Stimulated activated CD4-positive, alpha-beta T cell treated with anti-CD3 and anti-CD28 coated beads, Interleukin-2, amount 100 ng/mL, for 24 hours (primary cell): Measurements from ENCODE around the gene B4GALT7.
"Not testable (repeated sequence)": the region's sequence is repeated elsewhere in the genome, so short reads cannot be mapped to it uniquely, and the experiment has no call there.

Experiments
- DNase-seq, 2 donors: peaks; one replicate each; pipeline ENCODE4 v3.0.0-alpha.2; 2020

Gene B4GALT7

DNA sequence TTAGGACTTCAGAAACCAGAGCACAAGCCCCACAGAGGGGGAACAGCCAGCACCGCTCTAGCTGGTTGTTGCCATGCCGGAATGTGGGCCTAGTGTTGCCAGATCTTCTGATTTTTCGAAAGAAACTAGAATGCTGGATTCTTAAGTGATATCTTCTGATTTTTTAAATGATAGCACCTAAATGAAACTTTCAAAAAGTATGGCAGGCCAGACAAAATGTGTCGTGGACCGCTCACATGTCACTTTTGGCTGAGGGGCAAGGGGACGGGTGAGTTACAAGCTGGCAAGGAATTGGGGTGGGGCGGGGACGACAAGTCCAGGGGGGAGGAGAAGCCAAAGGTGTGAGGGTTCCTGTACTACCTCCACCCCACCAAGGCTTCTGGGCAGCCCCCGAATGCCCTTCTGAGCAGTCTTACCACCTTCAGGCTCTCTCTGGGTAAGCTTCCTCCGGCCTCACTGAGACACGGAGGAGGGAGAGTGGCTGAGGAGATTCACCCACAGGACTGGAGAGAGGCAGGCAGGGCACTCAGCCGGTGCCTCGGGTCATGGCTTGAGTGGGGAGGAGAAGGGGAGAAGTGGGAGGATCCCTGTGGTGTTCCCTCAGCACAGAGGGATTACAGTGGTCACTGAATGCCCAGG lies 10.3 kb downstream of the B4GALT7 start:
- DNase-seq, result no peak

DNA sequence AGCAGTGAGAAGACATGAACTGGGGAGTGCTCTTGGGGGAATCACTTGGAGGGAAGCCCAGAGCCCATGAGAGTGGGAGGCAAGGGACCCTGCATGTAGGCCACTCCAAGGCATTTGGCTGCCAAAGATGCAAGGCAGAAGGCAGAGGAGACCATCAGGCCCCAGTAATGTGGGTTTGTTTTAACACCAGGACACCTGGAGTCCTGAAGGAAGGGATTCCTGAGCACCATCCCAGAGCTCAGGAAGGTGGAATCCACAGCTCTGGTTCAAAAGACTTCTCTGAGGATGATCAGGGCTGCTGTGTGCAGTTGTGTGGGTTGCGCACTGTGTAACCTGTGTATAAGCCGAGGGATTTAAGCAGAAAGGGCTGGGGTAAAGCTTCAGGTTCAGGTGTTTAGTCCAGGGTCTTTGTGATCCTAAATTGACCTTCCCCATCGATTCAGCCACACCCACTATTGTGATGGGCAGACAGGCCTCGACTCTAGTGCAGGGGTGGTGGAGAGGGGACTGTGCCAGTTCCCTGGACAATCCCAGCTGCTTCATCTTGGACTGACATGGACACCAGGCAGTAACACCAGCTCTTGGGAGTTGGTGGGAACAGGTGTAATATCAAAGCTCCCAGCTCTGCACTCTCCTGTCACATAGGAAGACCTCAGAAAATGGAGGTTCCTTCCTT lies 11.0 kb downstream of the B4GALT7 start:
- no peak for DNase-seq

DNA sequence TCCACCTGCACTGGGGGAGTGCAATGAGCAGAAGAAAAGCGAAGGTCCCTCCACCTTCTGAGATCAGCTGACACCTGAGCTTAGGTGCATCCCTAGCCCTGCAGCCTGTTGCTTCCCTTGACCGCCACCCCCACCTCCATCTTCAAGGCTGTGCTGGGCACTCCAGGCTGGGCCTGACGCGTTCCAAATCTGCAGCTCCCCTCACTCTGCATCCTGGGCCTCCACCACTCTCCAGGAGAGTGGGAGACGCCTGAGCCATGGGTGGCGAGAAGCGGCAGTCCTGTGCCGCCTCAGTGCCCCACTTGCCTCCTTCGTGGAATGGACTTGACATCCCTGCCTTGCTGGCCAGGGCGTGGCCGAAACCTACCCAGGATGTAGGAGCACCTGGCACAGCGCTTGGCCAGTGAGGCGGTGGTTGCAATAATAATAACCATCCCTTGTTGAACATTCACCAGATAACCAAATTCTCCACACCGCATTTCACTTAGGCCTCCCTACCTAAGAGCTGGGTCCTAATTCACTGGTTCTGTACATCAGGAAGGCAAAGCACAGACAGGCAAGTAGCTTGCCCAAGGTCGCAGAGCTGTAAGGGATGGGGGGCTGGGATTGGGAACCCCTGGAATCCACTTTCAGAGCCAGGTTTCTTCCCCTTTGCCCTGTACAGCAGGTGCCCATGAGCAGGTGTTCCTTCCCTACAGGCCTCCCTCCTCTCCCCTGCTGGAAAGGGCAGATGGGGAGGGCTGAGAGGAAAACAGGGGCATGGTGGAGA lies 11.7 kb downstream of the B4GALT7 start:
- DNase-seq, result no peak

DNA sequence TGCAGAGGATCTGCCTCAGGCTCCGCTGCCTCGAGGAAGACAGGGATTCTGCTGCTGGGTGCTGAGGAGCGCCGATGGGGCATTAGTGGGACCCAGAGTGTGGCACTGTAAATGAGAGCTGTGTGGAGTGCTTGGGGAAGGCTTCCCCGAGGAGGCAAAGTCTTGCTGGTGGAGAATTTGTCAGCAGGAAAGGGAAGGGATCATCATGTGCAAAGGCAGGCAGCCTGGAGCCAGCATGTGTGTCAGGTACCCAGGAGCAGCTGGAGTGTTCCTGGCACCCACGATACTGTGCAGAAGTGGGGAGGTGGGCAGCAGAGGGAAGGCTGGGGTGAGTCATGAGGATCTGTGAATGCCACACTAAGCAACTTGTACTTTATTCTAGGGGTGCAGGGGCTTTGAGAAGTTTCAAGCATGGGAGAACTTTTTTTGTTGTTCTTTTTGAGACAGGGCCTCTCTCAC lies 12.3 kb downstream of the B4GALT7 start:
- no peak for DNase-seq

DNA sequence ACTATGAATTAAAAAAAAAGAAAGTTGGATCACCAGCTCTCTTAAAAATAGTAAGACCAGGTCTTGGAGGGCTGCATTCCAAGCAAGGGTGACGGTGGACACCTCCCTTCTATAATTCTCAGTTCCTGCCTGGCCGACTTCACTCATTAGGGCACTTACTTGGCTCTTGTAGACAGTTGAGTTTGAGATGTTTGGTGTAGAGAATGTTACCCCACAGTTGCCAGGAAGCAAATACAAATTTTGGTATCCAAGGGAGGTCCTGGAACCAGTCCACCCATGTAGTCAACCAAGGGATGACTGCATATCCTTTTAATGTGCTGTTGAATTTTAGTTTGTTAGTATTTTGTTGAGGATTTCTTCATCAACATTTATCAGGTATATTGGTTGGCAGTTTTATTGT lies 20.6 kb downstream of the B4GALT7 start:
- DNase-seq, result no peak

DNA sequence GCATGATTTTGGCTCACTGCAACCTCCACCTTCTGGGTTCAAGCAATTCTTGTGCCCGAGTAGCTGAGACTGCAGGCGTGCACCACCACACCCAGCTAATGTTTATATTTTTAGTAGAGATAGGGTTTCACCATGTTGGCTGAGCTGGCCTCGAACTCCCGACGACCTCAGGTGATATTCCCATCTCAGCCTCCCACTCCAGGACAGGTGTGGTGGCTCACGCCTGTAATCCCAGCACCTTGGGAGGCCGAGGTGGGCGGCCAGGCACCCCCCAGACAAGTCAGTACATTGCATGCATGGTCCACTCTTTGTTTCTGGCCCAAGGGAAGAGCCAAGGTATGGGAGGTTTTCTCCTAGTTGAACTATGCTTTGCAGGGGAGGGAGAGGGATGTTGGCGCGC lies 24.2 kb downstream of the B4GALT7 start:
- DNase-seq, result not testable (repeated sequence)

DNA sequence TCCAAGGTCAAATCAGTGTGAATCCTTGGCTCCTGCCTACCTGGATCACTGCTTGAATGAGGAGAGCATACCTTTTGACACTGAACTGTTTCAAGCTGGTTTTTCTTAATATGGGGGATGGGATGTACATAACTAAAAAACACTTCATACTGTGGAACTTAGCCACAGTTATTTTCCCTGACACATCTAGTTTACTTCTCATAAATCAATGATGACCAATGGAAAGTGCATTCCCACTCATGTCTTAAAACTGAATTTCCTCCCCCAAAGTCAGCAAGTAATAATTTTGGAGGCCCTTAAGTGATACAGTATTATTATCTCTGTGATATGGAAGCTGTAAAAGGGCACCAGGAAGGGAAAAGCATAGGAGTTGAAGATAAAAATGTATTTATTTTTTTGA lies 30.3 kb downstream of the B4GALT7 start:
- not testable (repeated sequence) for DNase-seq

DNA sequence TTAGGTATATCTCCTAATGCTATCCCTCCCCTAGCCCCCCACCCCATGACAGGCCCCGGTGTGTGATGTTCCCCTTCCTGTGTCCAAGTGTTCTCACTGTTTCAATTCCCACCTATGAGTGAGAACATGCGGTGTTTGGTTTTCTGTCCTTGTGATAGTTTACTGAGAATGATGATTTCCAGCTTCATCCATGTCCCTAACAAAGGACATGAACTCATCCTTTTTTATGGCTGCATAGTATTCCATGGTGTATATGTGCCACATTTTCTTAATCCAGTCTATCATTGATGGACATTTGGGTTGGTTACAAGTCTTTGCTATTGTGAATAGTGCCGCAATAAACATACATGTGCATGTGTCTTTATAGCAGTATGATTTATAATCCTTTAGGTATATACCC lies 35.0 kb downstream of the B4GALT7 start:
- DNase-seq, result not testable (repeated sequence)

DNA sequence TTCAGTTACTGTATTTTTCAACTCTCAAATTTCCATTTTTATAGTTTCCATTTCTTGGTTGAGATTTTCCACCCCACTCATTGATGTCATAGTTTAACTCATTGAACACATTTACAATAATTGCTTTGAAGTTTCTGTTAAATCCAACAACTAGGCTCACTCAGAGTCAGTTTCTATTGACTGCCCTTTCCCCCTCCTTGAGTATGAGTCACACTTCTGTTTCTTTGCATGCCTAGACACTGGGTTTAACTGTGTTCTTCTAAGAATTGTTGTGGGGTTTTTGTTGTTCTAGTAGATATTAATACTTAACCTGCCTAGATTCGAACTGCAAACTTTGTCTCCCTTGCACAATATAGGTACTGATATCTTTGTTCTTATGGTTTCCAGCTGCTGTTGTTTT lies 45.5 kb downstream of the B4GALT7 start:
- DNase-seq, result not testable (repeated sequence)

DNA sequence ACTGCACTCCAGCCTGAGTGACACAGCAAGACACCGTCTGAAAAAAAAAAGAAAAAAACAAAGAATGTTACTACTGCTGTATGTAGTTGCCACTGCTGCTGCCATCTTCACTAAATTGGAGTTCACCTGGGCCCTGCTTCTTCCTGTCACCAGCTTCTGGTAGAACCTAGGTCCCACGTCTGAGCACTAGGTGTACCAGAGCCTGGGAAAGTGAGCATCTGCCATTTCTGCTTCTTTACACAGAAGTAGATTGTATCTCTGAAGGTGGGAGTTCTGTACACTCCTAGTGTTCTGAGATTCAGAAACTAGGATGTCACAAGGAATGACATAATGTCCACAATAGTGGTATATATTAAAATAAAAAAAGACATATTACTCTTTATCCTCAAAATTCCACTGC lies 51.3 kb downstream of the B4GALT7 start:
- DNase-seq, result not testable (repeated sequence)

DNA sequence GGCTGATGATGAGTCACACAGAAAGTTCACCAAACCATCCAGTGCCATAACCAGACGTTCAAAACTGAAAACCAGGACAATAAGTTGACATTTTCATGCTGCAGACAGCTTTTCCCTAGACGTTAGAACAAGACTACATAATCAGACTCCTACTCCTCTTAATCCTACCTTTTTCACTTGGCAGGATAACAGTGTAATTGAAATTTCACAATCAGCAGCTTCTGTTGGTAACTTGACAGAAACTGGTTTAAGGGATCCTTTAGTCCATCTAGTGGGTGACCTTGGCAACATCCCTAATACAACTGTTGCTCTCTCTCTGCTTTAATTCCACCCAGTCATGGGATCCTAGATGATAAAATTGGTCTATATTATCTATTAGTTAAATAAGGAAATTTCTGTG lies 57.9 kb downstream of the B4GALT7 start:
- not testable (repeated sequence) for DNase-seq

DNA sequence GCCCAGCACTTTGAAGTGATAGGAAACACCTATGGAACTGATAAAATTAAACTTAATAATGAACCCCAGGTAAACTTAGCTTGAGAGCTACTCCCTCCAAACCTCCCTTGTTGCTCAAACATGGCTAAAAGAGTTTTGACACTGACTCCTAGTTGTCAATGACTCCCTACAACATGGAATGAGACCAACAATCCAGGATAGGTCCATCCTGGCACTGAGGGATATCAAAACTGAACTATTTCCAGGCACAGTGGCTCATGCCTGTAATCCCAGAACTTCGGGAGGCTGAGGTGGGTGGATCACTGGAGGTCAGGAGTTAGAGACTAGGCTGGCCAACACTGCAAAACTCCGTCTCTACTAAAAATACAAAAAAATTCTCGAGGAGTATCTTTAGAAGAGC lies 58.6 kb downstream of the B4GALT7 start:
- DNase-seq, result not testable (repeated sequence)
